Glomerular endothelial cell (primary cell): Measurements from ENCODE around the gene MTHFSD. TPM values are rescaled to one million over a fixed set of nuclear protein-coding genes. Genes with fewer than 3 reads are reported as not detected.

Experiments used
- DNase-seq: peaks from one replicate; pipeline ENCODE4 v3.0.0-alpha.2; 2011; ENCODE audit warnings: low read depth, low spot score; ENCODE audit errors: extremely low read depth
- total RNA-seq: library from RNA; depleted of rRNA; stranded (reverse); fragments of >200 nt; gene quantifications from 2 replicates; pipeline ENCODE4 v1.2.3, GENCODE V29; 2015

Gene MTHFSD
- total RNA-seq, 1 donor from 2014 or later = 19.2 TPM

GRCh38 chr16:86572041-86572521, 17.0 kb upstream of the MTHFSD start:
- DNase-seq = no peak

- no peak for DNase-seq
These were observed 16.5 kb upstream of the MTHFSD start for GRCh38 chr16:86571530-86571915.

GRCh38 chr16:86570558-86571529, 15.8 kb upstream of the MTHFSD start:
- DNase-seq = no peak

- DNase-seq = no peak
These were observed 14.8 kb upstream of the MTHFSD start for GRCh38 chr16:86569701-86570447.

- DNase-seq = no peak
These were observed 13.9 kb upstream of the MTHFSD start for GRCh38 chr16:86568677-86569623.

- DNase-seq = no peak
These were observed 12.9 kb upstream of the MTHFSD start for GRCh38 chr16:86567701-86568581.

- no peak for DNase-seq
These were observed 12.1 kb upstream of the MTHFSD start for GRCh38 chr16:86566966-86567700.

- no peak for DNase-seq
These were observed 11.5 kb upstream of the MTHFSD start, which contains the start of gene FOXC2 for GRCh38 chr16:86566601-86566965. FOXC2 (plus strand) TSS chr16:86566829; CDS start chr16:86567336, 507 bp downstream.

GRCh38 chr16:86565644-86566511, 10.8 kb upstream of the MTHFSD start:
- DNase-seq = no peak

- no peak for DNase-seq
These were observed 10.2 kb upstream of the MTHFSD start for GRCh38 chr16:86565181-86565631.

- peak; percentile 69 for DNase-seq
These were observed 8.7 kb upstream of the MTHFSD start for GRCh38 chr16:86563469-86564345.

GRCh38 chr16:86562356-86562755, 7.3 kb upstream of the MTHFSD start:
- DNase-seq = no peak

GRCh38 chr16:86559802-86560305, 4.8 kb upstream of the MTHFSD start:
- no peak for DNase-seq

GRCh38 chr16:86558355-86559193, 3.5 kb upstream of the MTHFSD start:
- DNase-seq = no peak

GRCh38 chr16:86557587-86557986, 2.6 kb upstream of the MTHFSD start:
- DNase-seq = no peak

GRCh38 chr16:86556576-86556975, 1.5 kb upstream of the MTHFSD start:
- no peak for DNase-seq
